Measurements from ENCODE around the gene PRL. TPM values are rescaled to one million over a fixed set of nuclear protein-coding genes. Genes with fewer than 3 reads are reported as not detected.

The PRL gene
- total RNA-seq, 4 donors from 2014 or later = not detected

DNA sequence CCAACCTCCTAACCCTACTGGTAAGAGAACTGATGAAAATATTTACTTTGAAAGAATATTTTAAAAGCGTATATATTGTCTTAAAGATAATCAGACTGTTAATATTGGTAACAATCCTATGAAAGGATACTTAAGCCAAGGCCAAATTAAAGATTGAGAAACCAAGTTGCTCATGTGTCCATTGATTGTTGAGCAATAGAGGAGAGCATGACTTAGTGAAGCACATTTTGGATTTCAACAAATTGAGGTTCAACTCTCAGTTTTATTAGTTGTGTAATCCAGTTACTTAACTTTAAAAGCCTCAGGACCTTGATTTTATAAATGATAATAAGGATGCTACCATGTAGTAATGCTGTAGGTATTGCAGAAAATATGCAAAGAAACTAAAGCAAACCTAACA is 56.8 kb downstream of the PRL start:
- Histone ChIP-seq H3K4me3 (no peak overlapping the region), H3K4me1 (peaks cover 0 to 6% (median 0%) of the 10 kb centered on the region in 3 donors), H3K36me3 (no peaks in the 10 kb centered on the region), H3K27me3 (no peaks in the 10 kb centered on the region), H3K27ac (no peak overlapping the region), H3K9me3 (no peaks in the 10 kb centered on the region)
- TF ChIP-seq POLR2AphosphoS5 (IDR thresholded peaks at IDR 0.05) = no peak
- TF ChIP-seq EP300 (IDR thresholded peaks at IDR 0.05) = no peak
- TF ChIP-seq POLR2A (IDR thresholded peaks at IDR 0.05) = no peak
- TF ChIP-seq, protein P1, sequence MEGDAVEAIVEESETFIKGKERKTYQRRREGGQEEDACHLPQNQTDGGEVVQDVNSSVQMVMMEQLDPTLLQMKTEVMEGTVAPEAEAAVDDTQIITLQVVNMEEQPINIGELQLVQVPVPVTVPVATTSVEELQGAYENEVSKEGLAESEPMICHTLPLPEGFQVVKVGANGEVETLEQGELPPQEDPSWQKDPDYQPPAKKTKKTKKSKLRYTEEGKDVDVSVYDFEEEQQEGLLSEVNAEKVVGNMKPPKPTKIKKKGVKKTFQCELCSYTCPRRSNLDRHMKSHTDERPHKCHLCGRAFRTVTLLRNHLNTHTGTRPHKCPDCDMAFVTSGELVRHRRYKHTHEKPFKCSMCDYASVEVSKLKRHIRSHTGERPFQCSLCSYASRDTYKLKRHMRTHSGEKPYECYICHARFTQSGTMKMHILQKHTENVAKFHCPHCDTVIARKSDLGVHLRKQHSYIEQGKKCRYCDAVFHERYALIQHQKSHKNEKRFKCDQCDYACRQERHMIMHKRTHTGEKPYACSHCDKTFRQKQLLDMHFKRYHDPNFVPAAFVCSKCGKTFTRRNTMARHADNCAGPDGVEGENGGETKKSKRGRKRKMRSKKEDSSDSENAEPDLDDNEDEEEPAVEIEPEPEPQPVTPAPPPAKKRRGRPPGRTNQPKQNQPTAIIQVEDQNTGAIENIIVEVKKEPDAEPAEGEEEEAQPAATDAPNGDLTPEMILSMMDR (IDR thresholded peaks at IDR 0.05) = no peak
- WGBS, 2 donors (ENCODE audit: low coverage in 1 of 2) = 0% methylated on average over 1 of the region's 1 CpG
- no peak for ATAC-seq

DNA sequence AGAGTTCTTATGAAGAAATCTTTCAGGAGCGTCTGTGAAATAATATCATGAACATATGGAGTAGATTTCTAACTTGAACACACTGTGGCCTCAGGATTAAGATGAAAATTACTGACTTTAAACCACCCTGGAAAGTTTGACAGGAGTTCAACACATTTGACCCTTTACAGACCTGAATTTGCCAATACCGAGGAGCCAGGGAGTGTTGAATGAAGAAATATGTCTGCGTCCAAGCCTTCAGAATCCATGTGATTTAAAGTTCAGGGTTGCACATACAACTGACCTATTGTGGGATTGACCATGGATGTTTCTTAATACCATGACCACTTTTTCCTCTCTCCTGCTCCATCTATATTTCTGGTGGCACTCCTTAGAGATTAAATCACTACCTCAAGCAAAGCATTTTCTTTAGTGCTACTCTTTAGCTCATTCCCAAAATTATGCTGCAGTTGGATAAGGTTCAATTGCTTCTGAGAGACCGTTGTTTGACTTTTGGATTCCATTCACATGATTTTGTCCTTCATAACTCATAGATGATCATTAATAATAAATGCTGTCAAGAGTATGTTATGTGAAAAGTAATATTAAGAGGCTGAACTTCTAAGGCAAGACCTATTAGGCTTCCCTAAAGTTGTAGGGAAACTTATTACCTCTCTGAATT is 57.4 kb downstream of the PRL start:
- no peak for TF ChIP-seq EP300 (IDR thresholded peaks at IDR 0.05)
- TF ChIP-seq, protein P1 (IDR thresholded peaks at IDR 0.05) = no peak
- TF ChIP-seq POLR2AphosphoS5 (IDR thresholded peaks at IDR 0.05) = no peak
- TF ChIP-seq POLR2A (IDR thresholded peaks at IDR 0.05) = no peak
- Histone ChIP-seq H3K36me3 (no peaks in the 10 kb centered on the region), H3K27ac (peak overlapping the region in 1 of 4 donors; percentile 14), H3K4me3 (no peak overlapping the region), H3K9me3 (no peaks in the 10 kb centered on the region), H3K27me3 (no peaks in the 10 kb centered on the region), H3K4me1 (peaks cover 0 to 6% (median 0%) of the 10 kb centered on the region in 3 donors)
- ATAC-seq = peak; percentile 31
- WGBS, 2 donors (ENCODE audit: low coverage in 1 of 2) = 36 to 41% methylated on average over 2 to 4 of the region's 4 CpGs

DNA sequence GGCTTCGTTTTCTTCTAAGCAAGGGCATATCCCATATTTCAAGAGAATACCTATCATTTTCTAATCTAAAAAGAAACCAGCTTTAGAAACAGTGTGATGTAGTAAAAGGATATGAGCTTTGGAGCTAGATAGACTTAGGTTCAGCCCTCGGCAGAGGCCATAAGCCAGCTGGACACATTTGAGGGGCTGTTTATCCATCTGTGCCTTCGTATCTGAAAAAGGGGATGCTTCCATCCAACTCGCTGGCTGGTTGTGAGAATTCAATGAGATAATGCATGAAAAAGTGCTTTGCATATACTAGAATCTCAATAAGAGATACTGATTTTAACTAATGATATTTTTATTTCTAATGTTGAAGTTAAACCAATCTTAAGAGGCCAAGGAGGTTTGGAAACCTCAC is 58.0 kb downstream of the PRL start:
- H3K36me3 ChIP-seq = no peaks in the 10 kb centered on the region
- peaks cover 0 to 6% (median 0%) of the 10 kb centered on the region in 3 donors for H3K4me1 ChIP-seq
- H3K4me3 ChIP-seq = no peak overlapping the region
- peak overlapping the region in 1 of 4 donors; percentile 14 for H3K27ac ChIP-seq
- no peak for TF ChIP-seq POLR2A (IDR thresholded peaks at IDR 0.05)
- TF ChIP-seq POLR2AphosphoS5 (IDR thresholded peaks at IDR 0.05) = no peak
- TF ChIP-seq EP300 (IDR thresholded peaks at IDR 0.05) = no peak
- TF ChIP-seq, protein P1 (IDR thresholded peaks at IDR 0.05) = no peak
- no peaks in the 10 kb centered on the region for H3K27me3 ChIP-seq
- WGBS, 2 donors (ENCODE audit: low coverage in 1 of 2) = 67 to 93% methylated on average over 4 of the region's 4 CpGs
- no peak for ATAC-seq
- H3K9me3 ChIP-seq = no peaks in the 10 kb centered on the region

DNA sequence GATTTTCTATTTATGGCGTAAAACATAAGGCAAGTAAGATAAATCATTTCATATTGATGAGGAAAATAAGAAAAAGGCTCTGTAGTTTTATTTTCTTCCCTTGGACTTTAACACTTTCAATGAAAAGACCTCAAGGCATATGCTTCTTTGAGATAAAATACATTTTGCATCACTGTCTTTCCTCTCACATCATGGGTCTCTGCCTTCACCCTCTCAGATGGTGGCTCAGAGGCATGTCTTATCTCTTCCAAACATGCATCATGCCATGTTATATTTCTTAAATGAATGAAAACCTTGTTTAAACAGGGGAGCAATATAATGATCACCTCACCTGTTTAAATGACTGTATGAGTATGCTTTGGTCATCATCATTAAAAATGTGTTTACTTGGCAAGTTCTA is 59.3 kb downstream of the PRL start:
- no peak overlapping the region for H3K4me3 ChIP-seq
- peaks cover 0 to 6% (median 0%) of the 10 kb centered on the region in 3 donors for H3K4me1 ChIP-seq
- no peaks in the 10 kb centered on the region for H3K27me3 ChIP-seq
- H3K9me3 ChIP-seq = no peaks in the 10 kb centered on the region
- TF ChIP-seq EP300 (IDR thresholded peaks at IDR 0.05) (no peak), POLR2AphosphoS5 (IDR thresholded peaks at IDR 0.05) (no peak), POLR2A (IDR thresholded peaks at IDR 0.05) (no peak)
- TF ChIP-seq, protein P1 (IDR thresholded peaks at IDR 0.05) = no peak
- no peak for ATAC-seq
- WGBS, 2 donors (ENCODE audit: low coverage in 1 of 2) = 0% methylated on average over 1 of the region's 1 CpG
- H3K27ac ChIP-seq = no peak overlapping the region
- no peaks in the 10 kb centered on the region for H3K36me3 ChIP-seq
